CD14-positive monocyte (primary cell): ENCODE results near the gene STMP1. TPM values are rescaled to one million over a fixed set of nuclear protein-coding genes. Genes with fewer than 3 reads are reported as not detected.

Source experiments
- DNase-seq, 3 donors: peaks; one replicate each; pipeline ENCODE4 v3.0.0-alpha.2; 2011 to 2022
- H2AFZ ChIP-seq: 2 replicates; pipeline ENCODE4 v1.6.0; 2012; ENCODE audit warnings: mild to moderate bottlenecking, low read depth, low read length, inconsistent platforms; ENCODE audit not compliant: insufficient read depth, poor library complexity, severe bottlenecking
- H3K27ac ChIP-seq, 2 donors: 1 replicate in 1 of 2; 2 replicates in 1 of 2; pipeline ENCODE4 v1.5.1; 2012 to 2013; ENCODE audit warnings: low read length in 2 of 2, control low read depth in 1 of 2, inconsistent platforms in 1 of 2, low read depth in 1 of 2, mild to moderate bottlenecking in 1 of 2
- H3K27me3 ChIP-seq, 2 donors: one replicate each; pipeline versions ENCODE4 v1.6.0 to v1.6.1; 2011 to 2013; ENCODE audit warnings: low read length in 2 of 2; ENCODE audit not compliant: control insufficient read depth in 2 of 2, insufficient read depth in 2 of 2
- H3K36me3 ChIP-seq, 2 donors: replicated peaks in 1 of 2; 1 replicate in 1 of 2; 2 replicates in 1 of 2; pipeline versions ENCODE4 v1.5.1 to v1.6.1; 2012 to 2013; ENCODE audit warnings: low read length in 2 of 2, control low read depth in 1 of 2, inconsistent platforms in 1 of 2, mild to moderate bottlenecking in 1 of 2; ENCODE audit not compliant: insufficient read depth in 2 of 2, control insufficient read depth in 1 of 2
- H3K4me1 ChIP-seq, 2 donors: 1 replicate in 1 of 2; 2 replicates in 1 of 2; pipeline versions ENCODE4 v1.5.1 to v1.6.1; 2012 to 2013; ENCODE audit warnings: low read length in 2 of 2, control low read depth in 1 of 2, inconsistent platforms in 1 of 2, mild to moderate bottlenecking in 1 of 2, moderate library complexity in 1 of 2; ENCODE audit not compliant: insufficient read depth in 2 of 2, control insufficient read depth in 1 of 2
- H3K4me2 ChIP-seq: replicated peaks from 2 replicates; pipeline ENCODE3; 2012; ENCODE audit warnings: low read length, moderate library complexity, mild to moderate bottlenecking; ENCODE audit not compliant: poor library complexity, severe bottlenecking; ENCODE audit errors: extremely low read depth
- H3K4me3 ChIP-seq, 3 experiments: fragments of 200-600 bp in 1 of 3; sonication (generic) in 1 of 3; replicated peaks in 1 of 3; 1 replicate in 2 of 3; 2 replicates in 1 of 3; pipeline ENCODE4 v1.5.1; 2011 to 2013; ENCODE audit warnings: low read length in 3 of 3, mild to moderate bottlenecking in 3 of 3, control low read depth in 2 of 3, low read depth in 2 of 3, inconsistent platforms in 1 of 3, moderate library complexity in 1 of 3
- H3K79me2 ChIP-seq: 2 replicates; pipeline ENCODE4 v1.6.0; 2012; ENCODE audit warnings: mild to moderate bottlenecking, control low read depth, inconsistent platforms, low read length, moderate library complexity; ENCODE audit not compliant: insufficient read depth
- H3K9ac ChIP-seq: 2 replicates; pipeline ENCODE4 v1.6.0; 2017; ENCODE audit warnings: low read length, mild to moderate bottlenecking; ENCODE audit not compliant: insufficient read depth, poor library complexity, severe bottlenecking
- H3K9me3 ChIP-seq, 2 donors: replicated peaks in 1 of 2; 1 replicate in 1 of 2; 2 replicates in 1 of 2; pipeline versions ENCODE4 v1.5.1 to v1.6.1; 2012 to 2013; ENCODE audit warnings: low read length in 2 of 2, control low read depth in 1 of 2; ENCODE audit not compliant: control insufficient read depth in 1 of 2, insufficient read depth in 1 of 2
- H4K20me1 ChIP-seq: 2 replicates; pipeline ENCODE4 v1.6.0; 2012; ENCODE audit warnings: mild to moderate bottlenecking, low read length, control low read depth, moderate library complexity; ENCODE audit not compliant: insufficient read depth
- H3K27ac Mint-ChIP-seq, 7 donors: one replicate each; pipeline ENCODE4 v1.8.0; 2020; ENCODE audit warnings: mild to moderate bottlenecking in 7 of 7, mixed read lengths in 7 of 7, moderate library complexity in 6 of 7, inconsistent platforms in 2 of 7
- H3K27me3 Mint-ChIP-seq, 3 donors: one replicate each; pipeline ENCODE4 v1.8.0; 2021 to 2022; ENCODE audit warnings: low read depth in 3 of 3, mild to moderate bottlenecking in 3 of 3, mixed read lengths in 3 of 3, moderate library complexity in 3 of 3, inconsistent platforms in 1 of 3
- H3K36me3 Mint-ChIP-seq, 2 donors: one replicate each; pipeline ENCODE4 v1.8.0; 2020; ENCODE audit warnings: mixed read lengths in 2 of 2, inconsistent platforms in 1 of 2, mild to moderate bottlenecking in 1 of 2
- H3K4me1 Mint-ChIP-seq: one replicate; pipeline ENCODE4 v1.8.0; 2020; ENCODE audit warnings: mild to moderate bottlenecking, mixed read lengths
- H3K4me3 Mint-ChIP-seq, 2 donors: one replicate each; pipeline ENCODE4 v1.8.0; 2020; ENCODE audit warnings: mild to moderate bottlenecking in 2 of 2, mixed read lengths in 2 of 2, moderate library complexity in 1 of 2
- H3K9me3 Mint-ChIP-seq, 7 donors: one replicate each; pipeline ENCODE4 v1.8.0; 2020 to 2022; ENCODE audit warnings: mixed read lengths in 7 of 7, mild to moderate bottlenecking in 6 of 7, moderate library complexity in 6 of 7, inconsistent platforms in 2 of 7
- CTCF ChIP-seq: fragments of 200-600 bp; IDR thresholded peaks from one replicate; pipeline ENCODE4 v1.8.0; 2022; ENCODE audit warnings: antibody characterized with exemption, mild to moderate bottlenecking
- WGBS: methylation state at CpG from one replicate; pipeline ENCODE4 v1.1.5; 2013; ENCODE audit warnings: missing lambda C conversion rate; ENCODE audit not compliant: insufficient coverage; 5-methylcytosine and 5-hydroxymethylcytosine counted together
- intact Hi-C, 2 donors: fragments of 100-400 bp; cut with micrococcal nuclease; formaldehyde crosslinking; loops; one replicate each; pipeline versions ENCODE4 v1.15.0 to v1.15.1; 2023
- polyA plus RNA-seq, 3 donors: library from polyadenylated mRNA; depleted of rRNA in 1 of 3; unstranded in 2 of 3; stranded (reverse) in 1 of 3; fragments of 300-500 nt in 2 of 3; fragments of >200 nt in 1 of 3; fragmentation: Illumina TruSeq in 2 of 3; gene quantifications; 1 replicate in 2 of 3; 2 replicates in 1 of 3; pipeline ENCODE4 v1.2.3, GENCODE V29; 2012 to 2021

Gene STMP1
- polyA plus RNA-seq, 3 donors = 20.4 to 108 (median 88.8) TPM

- Mint-ChIP-seq H3K27me3 (no peaks in the 10 kb centered on the region), H3K27ac (no peak overlapping the region), H3K36me3 (peaks cover 30 to 34% of the 10 kb centered on the region in 2 donors), H3K9me3 (peaks cover 0 to 3% (median 0%) of the 10 kb centered on the region in 7 donors), H3K4me3 (no peak overlapping the region), H3K4me1 (no peaks in the 10 kb centered on the region)
- H3K4me3 ChIP-seq = no peak overlapping the region
- H3K27me3 ChIP-seq = no peaks in the 10 kb centered on the region
- WGBS = 96% methylated on average over 2 of the region's 3 CpGs
- H2AFZ ChIP-seq = no peak overlapping the region
- no peak for DNase-seq
- peaks cover 10 to 37% of the 10 kb centered on the region in 2 donors for H3K36me3 ChIP-seq
- intact Hi-C loops = no loop called here
- H3K9me3 ChIP-seq = no peaks in the 10 kb centered on the region
- H4K20me1 ChIP-seq = no peaks in the 10 kb centered on the region
- TF ChIP-seq CTCF = no peak
- H3K4me2 ChIP-seq = no peak overlapping the region
- no peak overlapping the region for H3K27ac ChIP-seq
- no peaks in the 10 kb centered on the region for H3K79me2 ChIP-seq
- no peaks in the 10 kb centered on the region for H3K4me1 ChIP-seq
- H3K9ac ChIP-seq = no peak overlapping the region
Observed at GRCh38 chr7:135682191-135682590, 19.9 kb downstream of the STMP1 start.

- Histone ChIP-seq H3K36me3 (peaks cover 5 to 25% of the 10 kb centered on the region in 2 donors), H3K4me2 (no peak overlapping the region), H3K9ac (no peak overlapping the region), H3K79me2 (no peaks in the 10 kb centered on the region), H2AFZ (no peak overlapping the region), H4K20me1 (no peaks in the 10 kb centered on the region), H3K4me3 (no peak overlapping the region), H3K27ac (no peak overlapping the region), H3K9me3 (no peaks in the 10 kb centered on the region), H3K27me3 (no peaks in the 10 kb centered on the region), H3K4me1 (no peaks in the 10 kb centered on the region)
- WGBS = 89% methylated on average over 1 of the region's 3 CpGs
- TF ChIP-seq CTCF = no peak
- H3K4me3 Mint-ChIP-seq = no peak overlapping the region
- no peak for DNase-seq
- peaks cover 19 to 28% of the 10 kb centered on the region in 2 donors for H3K36me3 Mint-ChIP-seq
- H3K27me3 Mint-ChIP-seq = no peaks in the 10 kb centered on the region
- H3K27ac Mint-ChIP-seq = no peak overlapping the region
- no peaks in the 10 kb centered on the region for H3K4me1 Mint-ChIP-seq
- H3K9me3 Mint-ChIP-seq = peaks cover 0 to 3% (median 0%) of the 10 kb centered on the region in 7 donors
- intact Hi-C loops = no loop called here
Observed at GRCh38 chr7:135683609-135684008, 21.3 kb downstream of the STMP1 start.
